K562 (cell line): ENCODE measurements around the gene KLHL24. TPM values are rescaled to one million over a fixed set of nuclear protein-coding genes. Genes with fewer than 3 reads are reported as not detected.

Source experiments
- ARID1B ChIP-seq: fragments of 450-650 bp; IDR thresholded peaks from 2 replicates; pipeline ENCODE4 v1.6.1; 2016; ENCODE audit warnings: antibody characterized with exemption, mild to moderate bottlenecking, inconsistent platforms
- BRF1 ChIP-seq: IDR thresholded peaks from 3 replicates; pipeline ENCODE4 v1.6.1; 2011; ENCODE audit warnings: borderline replicate concordance, mild to moderate bottlenecking; ENCODE audit not compliant: insufficient read length; ENCODE audit errors: extremely low read depth
- CCNT2 ChIP-seq: IDR thresholded peaks from 2 replicates; pipeline ENCODE4 v1.6.1; 2011; ENCODE audit warnings: borderline replicate concordance, low read depth, mild to moderate bottlenecking, moderate library complexity, mixed read lengths, low read length; ENCODE audit not compliant: insufficient read length; ENCODE audit errors: extremely low read depth
- CTCFL ChIP-seq: IDR thresholded peaks from 2 replicates; pipeline ENCODE4 v1.6.1; 2011; ENCODE audit warnings: borderline replicate concordance, low read depth, mild to moderate bottlenecking, moderate library complexity, low read length; ENCODE audit not compliant: insufficient read depth, poor library complexity, severe bottlenecking
- HEY1 ChIP-seq: fragments of 250-450 bp; sonication (Bioruptor Pico); IDR thresholded peaks from 2 replicates; pipeline ENCODE4 v1.5.0; 2020; ENCODE audit warnings: mild to moderate bottlenecking, moderate library complexity, borderline replicate concordance
- MIER1 ChIP-seq: fragments of 450-650 bp; IDR thresholded peaks from 2 replicates; pipeline ENCODE4 v1.6.1; 2016; ENCODE audit warnings: antibody characterized with exemption, mild to moderate bottlenecking, low read depth
- RBM14 ChIP-seq: fragments of 200-400 bp; formaldehyde crosslinking; IDR thresholded peaks from 2 replicates; pipeline ENCODE4 v1.6.1; 2018; ENCODE audit warnings: low read depth, mild to moderate bottlenecking, low read length, moderate library complexity, borderline replicate concordance; ENCODE audit not compliant: insufficient read depth
- RFX7 ChIP-seq: fragments of 250-450 bp; sonication (Bioruptor Pico); IDR thresholded peaks from 2 replicates; pipeline ENCODE4 v1.5.1; 2021; ENCODE audit warnings: mild to moderate bottlenecking
- SAP30 ChIP-seq: fragments of 200-600 bp; sonication (generic); IDR thresholded peaks from 2 replicates; pipeline ENCODE4 v1.6.1; 2012; ENCODE audit warnings: borderline replicate concordance, low read depth, mild to moderate bottlenecking, moderate library complexity, low read length, control low read depth, inconsistent platforms; ENCODE audit not compliant: insufficient read depth, poor library complexity, severe bottlenecking
- ZNF277 ChIP-seq: fragments of 250-450 bp; sonication (Bioruptor Pico); IDR thresholded peaks from 2 replicates; pipeline ENCODE4 v1.8.0; 2022; ENCODE audit warnings: inconsistent platforms, mild to moderate bottlenecking, moderate library complexity, borderline replicate concordance
- ZNF583 ChIP-seq: fragments of 250-450 bp; sonication (Bioruptor Pico); IDR thresholded peaks from 2 replicates; pipeline ENCODE4 v1.4.0; 2020
- polyA plus RNA-seq, 8 experiments: library from polyadenylated mRNA; depleted of rRNA in 4 of 8; stranded (reverse) in 5 of 8; unstranded in 3 of 8; fragments of >200 nt; fragmentation: Nextera tagmentation in 2 of 8; fragmentation: Illumina TruSeq in 1 of 8; extraction: Ambion mirVana in 2 of 8; extraction: Trizol in 1 of 8; gene quantifications; 2 replicates each; pipeline versions ENCODE4 v1.2.1 to v1.2.3, GENCODE V29; 2011 to 2014; ENCODE audit warnings: inconsistent platforms in 1 of 8, missing spikeins in 1 of 8
- total RNA-seq, 7 experiments: library from RNA; depleted of rRNA in 6 of 7; stranded (reverse); fragments of >200 nt in 6 of 7; fragmentation: Illumina TruSeq in 2 of 7; extraction: Trizol in 2 of 7; gene quantifications; 2 replicates each; pipeline versions ENCODE4 v1.2.1 to v1.2.3, GENCODE V29; 2011 to 2021; ENCODE audit warnings: low replicate concordance in 1 of 7
- TF ChIP-seq, protein P1 (sequence below): sonication (generic); formaldehyde crosslinking; IDR thresholded peaks from 2 replicates; pipeline ENCODE4 v1.8.0; 2023; ENCODE audit warnings: mild to moderate bottlenecking, missing genetic modification reagents
- TF ChIP-seq, protein P2 (sequence below): fragments of 250-450 bp; sonication (Bioruptor Pico); IDR thresholded peaks from 2 replicates; pipeline ENCODE4 v1.8.0; 2022; ENCODE audit warnings: moderate library complexity, mild to moderate bottlenecking, inconsistent platforms
- TF ChIP-seq, protein P3 (sequence below): sonication (generic); formaldehyde crosslinking; IDR thresholded peaks from 2 replicates; pipeline ENCODE4 v1.8.1; 2023; ENCODE audit warnings: mild to moderate bottlenecking, missing genetic modification reagents, moderate library complexity

Gene KLHL24
- total and polyA plus RNA-seq, 9 of the 15 experiments (the other 6 are each of a cell fraction or from before 2014, with no cell fraction given), result 3.3 to 21.2 (median 14.2) TPM

DNA sequence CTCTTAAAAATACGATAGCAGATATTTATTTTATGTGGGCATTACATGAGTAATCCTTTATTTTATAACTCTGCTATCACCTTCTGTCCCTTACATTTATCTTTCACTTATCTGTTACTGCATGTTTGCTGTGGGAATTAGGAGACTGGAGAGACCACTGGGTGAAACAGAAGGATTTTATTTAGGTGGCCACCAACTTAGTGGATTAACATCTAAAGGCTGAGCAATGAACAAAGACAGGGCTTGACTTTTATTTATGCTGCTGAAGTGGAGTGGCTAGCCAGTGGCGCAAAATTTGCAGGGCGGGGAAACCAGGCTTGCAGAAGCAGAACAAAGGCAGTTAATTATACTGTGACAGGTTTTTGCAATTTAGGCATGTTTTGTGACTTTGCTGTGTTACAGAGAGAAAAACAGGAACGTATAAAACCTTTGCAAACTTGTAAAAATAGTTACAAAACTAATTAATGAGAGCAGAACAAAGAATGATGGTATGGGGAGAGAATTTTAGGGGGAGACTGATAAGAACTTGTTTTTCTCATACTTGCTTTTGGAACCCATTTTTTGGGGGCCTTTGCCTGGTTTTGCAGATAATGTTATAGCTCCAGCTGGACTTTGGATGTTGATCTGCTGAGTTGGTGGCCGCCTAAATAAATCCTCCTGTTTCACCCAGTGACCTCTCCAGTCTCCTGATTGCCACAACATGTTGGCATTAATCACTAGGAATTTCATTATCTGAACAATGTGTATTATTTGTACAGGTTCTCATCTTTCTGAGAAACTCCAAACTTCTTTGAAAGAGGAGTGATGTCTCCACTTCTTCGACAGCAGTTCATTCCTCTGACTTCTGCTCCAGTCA lies 18.0 kb downstream of the KLHL24 start (continued):
- TF ChIP-seq, protein P1, sequence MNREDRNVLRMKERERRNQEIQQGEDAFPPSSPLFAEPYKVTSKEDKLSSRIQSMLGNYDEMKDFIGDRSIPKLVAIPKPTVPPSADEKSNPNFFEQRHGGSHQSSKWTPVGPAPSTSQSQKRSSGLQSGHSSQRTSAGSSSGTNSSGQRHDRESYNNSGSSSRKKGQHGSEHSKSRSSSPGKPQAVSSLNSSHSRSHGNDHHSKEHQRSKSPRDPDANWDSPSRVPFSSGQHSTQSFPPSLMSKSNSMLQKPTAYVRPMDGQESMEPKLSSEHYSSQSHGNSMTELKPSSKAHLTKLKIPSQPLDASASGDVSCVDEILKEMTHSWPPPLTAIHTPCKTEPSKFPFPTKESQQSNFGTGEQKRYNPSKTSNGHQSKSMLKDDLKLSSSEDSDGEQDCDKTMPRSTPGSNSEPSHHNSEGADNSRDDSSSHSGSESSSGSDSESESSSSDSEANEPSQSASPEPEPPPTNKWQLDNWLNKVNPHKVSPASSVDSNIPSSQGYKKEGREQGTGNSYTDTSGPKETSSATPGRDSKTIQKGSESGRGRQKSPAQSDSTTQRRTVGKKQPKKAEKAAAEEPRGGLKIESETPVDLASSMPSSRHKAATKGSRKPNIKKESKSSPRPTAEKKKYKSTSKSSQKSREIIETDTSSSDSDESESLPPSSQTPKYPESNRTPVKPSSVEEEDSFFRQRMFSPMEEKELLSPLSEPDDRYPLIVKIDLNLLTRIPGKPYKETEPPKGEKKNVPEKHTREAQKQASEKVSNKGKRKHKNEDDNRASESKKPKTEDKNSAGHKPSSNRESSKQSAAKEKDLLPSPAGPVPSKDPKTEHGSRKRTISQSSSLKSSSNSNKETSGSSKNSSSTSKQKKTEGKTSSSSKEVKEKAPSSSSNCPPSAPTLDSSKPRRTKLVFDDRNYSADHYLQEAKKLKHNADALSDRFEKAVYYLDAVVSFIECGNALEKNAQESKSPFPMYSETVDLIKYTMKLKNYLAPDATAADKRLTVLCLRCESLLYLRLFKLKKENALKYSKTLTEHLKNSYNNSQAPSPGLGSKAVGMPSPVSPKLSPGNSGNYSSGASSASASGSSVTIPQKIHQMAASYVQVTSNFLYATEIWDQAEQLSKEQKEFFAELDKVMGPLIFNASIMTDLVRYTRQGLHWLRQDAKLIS, result no peak
- TF ChIP-seq, protein P2, sequence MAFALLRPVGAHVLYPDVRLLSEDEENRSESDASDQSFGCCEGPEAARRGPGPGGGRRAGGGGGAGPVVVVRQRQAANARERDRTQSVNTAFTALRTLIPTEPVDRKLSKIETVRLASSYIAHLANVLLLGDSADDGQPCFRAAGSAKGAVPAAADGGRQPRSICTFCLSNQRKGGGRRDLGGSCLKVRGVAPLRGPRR (CRISPR knock-in tag), result no peak
- TF ChIP-seq ZNF277, result no peak
- no peak for TF ChIP-seq BRF1
- no peak for TF ChIP-seq HEY1 (CRISPR knock-in tag)
- no peak for TF ChIP-seq ZNF583 (CRISPR knock-in tag)
- no peak for TF ChIP-seq SAP30
- no peak for TF ChIP-seq ARID1B
- no peak for TF ChIP-seq CTCFL
- TF ChIP-seq MIER1, result no peak
- no peak for TF ChIP-seq RFX7 (CRISPR knock-in tag)
- TF ChIP-seq RBM14, result no peak
- no peak for TF ChIP-seq CCNT2
- TF ChIP-seq, protein P3, sequence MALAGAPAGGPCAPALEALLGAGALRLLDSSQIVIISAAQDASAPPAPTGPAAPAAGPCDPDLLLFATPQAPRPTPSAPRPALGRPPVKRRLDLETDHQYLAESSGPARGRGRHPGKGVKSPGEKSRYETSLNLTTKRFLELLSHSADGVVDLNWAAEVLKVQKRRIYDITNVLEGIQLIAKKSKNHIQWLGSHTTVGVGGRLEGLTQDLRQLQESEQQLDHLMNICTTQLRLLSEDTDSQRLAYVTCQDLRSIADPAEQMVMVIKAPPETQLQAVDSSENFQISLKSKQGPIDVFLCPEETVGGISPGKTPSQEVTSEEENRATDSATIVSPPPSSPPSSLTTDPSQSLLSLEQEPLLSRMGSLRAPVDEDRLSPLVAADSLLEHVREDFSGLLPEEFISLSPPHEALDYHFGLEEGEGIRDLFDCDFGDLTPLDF (CRISPR knock-in tag), result no peak
